HCT116 (cell line): ENCODE measurements around the gene MTERF4. TPM values are rescaled to one million over a fixed set of nuclear protein-coding genes. Genes with fewer than 3 reads are reported as not detected.

ENCODE experiments used
- ATAC-seq: fragments of 200-7000 bp; cut with Tn5 transposase; 2 replicates; pipeline ENCODE4 v1.9.1; 2020; ENCODE audit warnings: mild to moderate bottlenecking, moderate library complexity
- BruUV-seq: library from RNA; stranded (reverse); fragments of 400-500 nt; replicated peaks from 2 replicates; lab custom pipeline; 2021; lab: Mats Ljungman, UMichigan
- CTCF ChIA-PET: fragments of 300-600 bp; sonication (Branson Sonifier 250); formaldehyde crosslinking; loops from one replicate; lab custom pipeline; 2021; ENCODE audit warnings: antibody characterized with exemption; lab: Charles Lee
- POLR2A ChIA-PET: fragments of 300-600, 350-600 bp; sonication (Branson Sonifier 250); formaldehyde crosslinking; loops from one replicate; lab custom pipeline; 2021; ENCODE audit warnings: antibody characterized with exemption; lab: Charles Lee
- RAD21 ChIA-PET, 2 experiments: fragments of 300-600 bp; sonication (Branson Sonifier 250); formaldehyde crosslinking; loops; one replicate each; lab custom pipeline; 2023; ENCODE audit warnings: low total read pairs in 2 of 2; ENCODE audit not compliant: uncharacterized antibody in 2 of 2, unreplicated experiment in 2 of 2, low non-redundant PET in 1 of 2; lab: Charles Lee
- DNase-seq: peaks from one replicate; pipeline ENCODE4 v3.0.0-alpha.2; 2010; ENCODE audit warnings: low read depth, low spot score
- H2AFZ ChIP-seq: fragments of 200-600 bp; shearing (Covaris generic), sonication (generic); 2 replicates; pipeline ENCODE4 v1.6.1; 2017; ENCODE audit warnings: low read depth, mixed run types, mixed read lengths, antibody characterized with exemption, low read length; ENCODE audit not compliant: poor library complexity, severe bottlenecking
- H3K27ac ChIP-seq: 2 replicates; pipeline ENCODE4 v1.5.1; 2012; ENCODE audit warnings: low read depth, low read length
- H3K27me3 ChIP-seq: fragments of 200-600 bp; sonication (generic); 2 replicates; pipeline ENCODE4 v1.6.1; 2016; ENCODE audit warnings: mixed run types, low read length, mixed read lengths; ENCODE audit not compliant: insufficient read depth
- H3K36me3 ChIP-seq, 2 experiments: fragments of 200-500 bp in 1 of 2; fragments of 200-600 bp in 1 of 2; sonication (Bioruptor generic) in 1 of 2; sonication (generic) in 1 of 2; 2 replicates each; pipeline versions ENCODE4 v1.5.1 to v1.6.1; 2014 to 2016; ENCODE audit warnings: low read length in 2 of 2, inconsistent platforms in 1 of 2, mixed read lengths in 1 of 2, mixed run types in 1 of 2; ENCODE audit not compliant: insufficient read depth in 2 of 2, control insufficient read depth in 1 of 2
- H3K4me1 ChIP-seq, 2 experiments: fragments of 200-600 bp in 1 of 2; sonication (generic) in 1 of 2; 2 replicates each; pipeline versions ENCODE4 v1.5.1 to v1.6.1; 2012 to 2017; ENCODE audit warnings: low read length in 2 of 2, inconsistent platforms in 1 of 2, mild to moderate bottlenecking in 1 of 2, mixed read lengths in 1 of 2, mixed run types in 1 of 2, moderate library complexity in 1 of 2; ENCODE audit not compliant: insufficient read depth in 2 of 2, control insufficient read depth in 1 of 2
- H3K4me2 ChIP-seq: fragments of 200-600 bp; sonication (generic); 2 replicates; pipeline ENCODE4 v1.6.1; 2017; ENCODE audit warnings: mixed run types, low read length, mixed read lengths
- H3K4me3 ChIP-seq, 2 experiments: fragments of 200-600 bp in 1 of 2; sonication (generic) in 1 of 2; replicated peaks in 1 of 2; 2 replicates each; pipeline ENCODE4 v1.5.1; 2011 to 2016; ENCODE audit warnings: low read length in 2 of 2, control low read depth in 1 of 2, low read depth in 1 of 2, mild to moderate bottlenecking in 1 of 2, mixed read lengths in 1 of 2, mixed run types in 1 of 2
- H3K79me2 ChIP-seq: fragments of 200-600 bp; sonication (generic); 2 replicates; pipeline ENCODE4 v1.6.1; 2017; ENCODE audit warnings: mild to moderate bottlenecking, mixed run types, low read length, moderate library complexity, mixed read lengths; ENCODE audit not compliant: insufficient read depth
- H3K9ac ChIP-seq: fragments of 200-600 bp; sonication (generic); 2 replicates; pipeline ENCODE4 v1.6.1; 2016; ENCODE audit warnings: low read length, mixed read lengths
- H3K9me2 ChIP-seq: fragments of 200-600 bp; sonication (generic), shearing (Covaris generic); 2 replicates; pipeline ENCODE4 v1.6.1; 2017; ENCODE audit warnings: mixed run types, mild to moderate bottlenecking, moderate library complexity; ENCODE audit not compliant: insufficient read depth
- H3K9me3 ChIP-seq, 2 experiments: fragments of 200-500 bp in 1 of 2; fragments of 200-600 bp in 1 of 2; sonication (Bioruptor generic) in 1 of 2; sonication (generic) in 1 of 2; 2 replicates each; pipeline ENCODE4 v1.6.1; 2014 to 2017; ENCODE audit warnings: low read length in 2 of 2, mixed read lengths in 2 of 2, inconsistent platforms in 1 of 2, low read depth in 1 of 2, mild to moderate bottlenecking in 1 of 2, mixed run types in 1 of 2, moderate library complexity in 1 of 2; ENCODE audit not compliant: control insufficient read depth in 1 of 2, insufficient read depth in 1 of 2
- H4K20me1 ChIP-seq: fragments of 200-600 bp; sonication (generic), shearing (Covaris generic); 2 replicates; pipeline ENCODE4 v1.6.1; 2017; ENCODE audit warnings: mixed run types, mild to moderate bottlenecking, moderate library complexity; ENCODE audit not compliant: insufficient read depth
- CBX3 ChIP-seq: IDR thresholded peaks from 2 replicates; pipeline ENCODE4 v1.6.1; 2012; ENCODE audit warnings: low read depth
- CEBPB ChIP-seq: IDR thresholded peaks from 2 replicates; pipeline ENCODE4 v1.6.1; 2012; ENCODE audit warnings: low read depth
- EGR1 ChIP-seq: IDR thresholded peaks from 2 replicates; pipeline ENCODE4 v1.6.1; 2012; ENCODE audit warnings: low read depth
- ELF1 ChIP-seq: IDR thresholded peaks from 2 replicates; pipeline ENCODE4 v1.6.1; 2012; ENCODE audit warnings: low read depth, borderline replicate concordance
- JUND ChIP-seq: IDR thresholded peaks from 2 replicates; pipeline ENCODE4 v1.6.1; 2012
- POLR2AphosphoS5 ChIP-seq: IDR thresholded peaks from 2 replicates; pipeline ENCODE4 v1.6.1; 2011; ENCODE audit warnings: mild to moderate bottlenecking, low read depth, low read length, moderate library complexity
- RAD21 ChIP-seq: IDR thresholded peaks from 2 replicates; pipeline ENCODE4 v1.6.1; 2012; ENCODE audit warnings: low read depth, mild to moderate bottlenecking
- SP1 ChIP-seq: IDR thresholded peaks from 2 replicates; pipeline ENCODE4 v1.6.1; 2012; ENCODE audit warnings: low read depth
- TCF7L2 ChIP-seq: IDR thresholded peaks from 2 replicates; pipeline ENCODE4 v1.7.0; 2011; ENCODE audit warnings: borderline replicate concordance, inconsistent platforms; ENCODE audit not compliant: insufficient read depth, insufficient read length; ENCODE audit errors: extremely low read depth
- ZFX ChIP-seq: fragments of 450-650 bp; IDR thresholded peaks from 2 replicates; pipeline ENCODE4 v1.6.1; 2017
- intact Hi-C: fragments of 100-400 bp; cut with micrococcal nuclease; formaldehyde crosslinking; loops from 2 replicates; pipeline ENCODE4 v1.10.0; 2022
- total RNA-seq: library from RNA; stranded (reverse); gene quantifications from one replicate; pipeline ENCODE4 v1.2.1, GENCODE V29; 2021; ENCODE audit not compliant: unreplicated experiment
- TF ChIP-seq, protein P1 (sequence below): IDR thresholded peaks from 2 replicates; pipeline ENCODE4 v1.6.1; 2012
- TF ChIP-seq, protein P2 (sequence below): IDR thresholded peaks from 2 replicates; pipeline ENCODE4 v1.6.1; 2012; ENCODE audit warnings: low read depth
- TF ChIP-seq, protein P3 (sequence below): IDR thresholded peaks from 2 replicates; pipeline ENCODE4 v1.6.1; 2012

Gene MTERF4
- total RNA-seq, 1 experiment from 2014 or later: 25.5 TPM

DNA sequence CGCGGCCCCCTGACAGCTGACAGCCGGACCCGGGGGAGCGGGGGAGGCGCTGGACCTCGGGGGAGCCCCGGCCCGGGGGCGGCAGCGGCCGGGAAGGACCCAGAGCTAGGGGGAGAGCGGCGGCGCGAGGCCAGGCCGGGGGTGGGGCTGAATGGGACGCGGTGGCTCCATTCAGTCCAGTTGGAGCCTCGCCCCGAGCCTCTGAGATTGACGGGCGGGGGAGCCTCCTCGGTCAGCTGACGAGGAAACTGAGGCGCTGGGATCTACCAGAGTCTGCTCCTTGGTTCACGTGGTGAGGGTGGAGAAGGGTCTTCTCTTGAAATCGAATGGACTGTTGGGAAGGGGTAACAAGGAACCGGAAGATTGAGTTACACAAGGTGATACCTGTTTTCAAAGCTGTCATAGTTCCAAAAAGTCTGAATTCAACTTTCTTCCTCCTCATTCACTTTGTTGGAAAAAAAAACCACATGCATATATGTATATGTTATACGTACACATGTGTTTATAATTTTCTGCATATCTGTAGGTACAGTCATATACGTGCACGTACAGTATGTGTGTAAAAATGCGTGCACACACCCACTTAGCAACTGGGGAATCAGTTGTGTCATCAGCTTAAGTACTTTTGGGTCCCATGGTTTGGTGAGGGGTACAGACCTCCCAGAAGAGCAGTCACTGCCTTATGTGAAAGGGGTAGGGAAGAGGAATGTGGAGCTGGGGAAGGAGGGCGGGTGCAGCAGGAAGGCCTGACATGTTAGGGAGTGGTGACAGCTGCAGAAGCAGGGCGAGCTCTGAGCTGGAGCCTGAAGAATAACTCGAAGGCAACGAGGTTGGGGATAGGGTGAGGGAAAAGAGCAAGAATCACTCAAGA lies 48.8 kb upstream of the MTERF4 start:
- no peaks in the 10 kb centered on the region for H3K27me3 ChIP-seq
- no peak for TF ChIP-seq EGR1
- TF ChIP-seq ELF1: no peak
- TF ChIP-seq ZFX: no peak
- TF ChIP-seq POLR2AphosphoS5: no peak
- TF ChIP-seq, protein P1, sequence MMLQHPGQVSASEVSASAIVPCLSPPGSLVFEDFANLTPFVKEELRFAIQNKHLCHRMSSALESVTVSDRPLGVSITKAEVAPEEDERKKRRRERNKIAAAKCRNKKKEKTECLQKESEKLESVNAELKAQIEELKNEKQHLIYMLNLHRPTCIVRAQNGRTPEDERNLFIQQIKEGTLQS: no peak
- TF ChIP-seq RAD21: no peak
- TF ChIP-seq TCF7L2: no peak
- TF ChIP-seq, protein P2, sequence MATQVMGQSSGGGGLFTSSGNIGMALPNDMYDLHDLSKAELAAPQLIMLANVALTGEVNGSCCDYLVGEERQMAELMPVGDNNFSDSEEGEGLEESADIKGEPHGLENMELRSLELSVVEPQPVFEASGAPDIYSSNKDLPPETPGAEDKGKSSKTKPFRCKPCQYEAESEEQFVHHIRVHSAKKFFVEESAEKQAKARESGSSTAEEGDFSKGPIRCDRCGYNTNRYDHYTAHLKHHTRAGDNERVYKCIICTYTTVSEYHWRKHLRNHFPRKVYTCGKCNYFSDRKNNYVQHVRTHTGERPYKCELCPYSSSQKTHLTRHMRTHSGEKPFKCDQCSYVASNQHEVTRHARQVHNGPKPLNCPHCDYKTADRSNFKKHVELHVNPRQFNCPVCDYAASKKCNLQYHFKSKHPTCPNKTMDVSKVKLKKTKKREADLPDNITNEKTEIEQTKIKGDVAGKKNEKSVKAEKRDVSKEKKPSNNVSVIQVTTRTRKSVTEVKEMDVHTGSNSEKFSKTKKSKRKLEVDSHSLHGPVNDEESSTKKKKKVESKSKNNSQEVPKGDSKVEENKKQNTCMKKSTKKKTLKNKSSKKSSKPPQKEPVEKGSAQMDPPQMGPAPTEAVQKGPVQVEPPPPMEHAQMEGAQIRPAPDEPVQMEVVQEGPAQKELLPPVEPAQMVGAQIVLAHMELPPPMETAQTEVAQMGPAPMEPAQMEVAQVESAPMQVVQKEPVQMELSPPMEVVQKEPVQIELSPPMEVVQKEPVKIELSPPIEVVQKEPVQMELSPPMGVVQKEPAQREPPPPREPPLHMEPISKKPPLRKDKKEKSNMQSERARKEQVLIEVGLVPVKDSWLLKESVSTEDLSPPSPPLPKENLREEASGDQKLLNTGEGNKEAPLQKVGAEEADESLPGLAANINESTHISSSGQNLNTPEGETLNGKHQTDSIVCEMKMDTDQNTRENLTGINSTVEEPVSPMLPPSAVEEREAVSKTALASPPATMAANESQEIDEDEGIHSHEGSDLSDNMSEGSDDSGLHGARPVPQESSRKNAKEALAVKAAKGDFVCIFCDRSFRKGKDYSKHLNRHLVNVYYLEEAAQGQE: no peak
- TF ChIP-seq SP1: no peak
- TF ChIP-seq CEBPB: no peak
- no peak for TF ChIP-seq CBX3
- no peak for TF ChIP-seq JUND
- TF ChIP-seq, protein P3, sequence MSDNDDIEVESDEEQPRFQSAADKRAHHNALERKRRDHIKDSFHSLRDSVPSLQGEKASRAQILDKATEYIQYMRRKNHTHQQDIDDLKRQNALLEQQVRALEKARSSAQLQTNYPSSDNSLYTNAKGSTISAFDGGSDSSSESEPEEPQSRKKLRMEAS: no peak
- peak overlapping the region; percentile 99 for H3K4me2 ChIP-seq
- POLR2A ChIA-PET: interaction anchor here (1.6 kb wide), 1 partner anchor 9 kb away, joined by 4 read pairs; no protein-coding TSS in a partner anchor
- peak overlapping the region; percentile 69 for H3K9ac ChIP-seq
- CTCF ChIA-PET: interaction anchor here (1.7 kb wide), 1 partner anchor 310 kb away, joined by 5 read pairs; no protein-coding TSS in a partner anchor
- intact Hi-C loops: no loop called here
- H3K4me1 ChIP-seq: peaks cover 11 to 22% of the 10 kb centered on the region in 2 experiments; a peak in 3 of 4 replicates
- H2AFZ ChIP-seq: no peak overlapping the region
- TSS peak; percentile 39 for BruUV-seq
- RAD21 ChIA-PET: no interaction called here
- DNase-seq (no peak), ATAC-seq (0 out of 2 replicates have a peak, but pooled peaks have one; percentile 1)
- peak overlapping the region; percentile 82 to 83 for H3K4me3 ChIP-seq
- peaks cover 35% of the 10 kb centered on the region for H3K79me2 ChIP-seq
- H3K27ac ChIP-seq: peak overlapping the region; percentile 67; the same call in 1 of the 2 replicates
- H3K9me2 ChIP-seq: no peaks in the 10 kb centered on the region
- no peaks in the 10 kb centered on the region for H4K20me1 ChIP-seq
- no peaks in the 10 kb centered on the region for H3K9me3 ChIP-seq
- H3K36me3 ChIP-seq: peaks cover 0 to 2% of the 10 kb centered on the region in 2 experiments; a peak in 1 of 4 replicates
